MM.1S (cell line): ENCODE results near the gene ADGRL1.
"Not testable (repeated sequence)": the region's sequence is repeated elsewhere in the genome, so short reads cannot be mapped to it uniquely, and the experiment has no call there.

Experiments used
- DNase-seq: peaks from one replicate; pipeline ENCODE4 v3.0.0-alpha.2; 2015
- H2AFZ ChIP-seq: fragments of 300-600 bp; sonication (generic); 2 replicates; pipeline ENCODE4 v1.6.0; 2016; ENCODE audit warnings: antibody characterized with exemption, low read length
- H3F3A ChIP-seq: fragments of 300-600 bp; sonication (generic); 2 replicates; pipeline ENCODE4 v1.6.1; 2016; ENCODE audit warnings: mild to moderate bottlenecking, antibody characterized with exemption, low read length, moderate library complexity, mixed read lengths; ENCODE audit not compliant: insufficient read depth
- H3K27ac ChIP-seq: fragments of 300-600 bp; sonication (generic); 2 replicates; pipeline ENCODE4 v1.5.1; 2016; ENCODE audit warnings: mild to moderate bottlenecking, low read length
- H3K27me3 ChIP-seq: fragments of 300-600 bp; sonication (generic); replicated peaks from 2 replicates; pipeline ENCODE4 v1.6.0; 2016; ENCODE audit warnings: low read length; ENCODE audit not compliant: insufficient read depth
- H3K36me3 ChIP-seq: fragments of 300-600 bp; sonication (generic); replicated peaks from 2 replicates; pipeline ENCODE4 v1.6.1; 2016; ENCODE audit warnings: mild to moderate bottlenecking, low read length, mixed read lengths; ENCODE audit not compliant: insufficient read depth
- H3K4me1 ChIP-seq: fragments of 300-600 bp; sonication (generic); 2 replicates; pipeline ENCODE4 v1.6.1; 2016; ENCODE audit warnings: low read length, mixed read lengths
- H3K4me2 ChIP-seq: fragments of 300-600 bp; sonication (generic); 2 replicates; pipeline ENCODE4 v1.6.0; 2016; ENCODE audit warnings: low read depth, low read length
- H3K4me3 ChIP-seq: fragments of 300-600 bp; sonication (generic); 2 replicates; pipeline ENCODE4 v1.5.1; 2016; ENCODE audit warnings: low read length, mixed read lengths
- H3K79me2 ChIP-seq: fragments of 300-600 bp; sonication (generic); 2 replicates; pipeline ENCODE4 v1.6.1; 2016; ENCODE audit warnings: mixed run types, low read length, mixed read lengths
- H3K9ac ChIP-seq: fragments of 300-600 bp; sonication (generic); 2 replicates; pipeline ENCODE4 v1.6.1; 2016; ENCODE audit warnings: low read length, mixed read lengths
- H3K9me2 ChIP-seq: fragments of 300-600 bp; sonication (generic); replicated peaks from 2 replicates; pipeline ENCODE4 v1.6.1; 2016; ENCODE audit warnings: mild to moderate bottlenecking, low read length, mixed read lengths; ENCODE audit not compliant: insufficient read depth
- H3K9me3 ChIP-seq: fragments of 300-600 bp; sonication (generic); replicated peaks from 2 replicates; pipeline ENCODE4 v1.6.1; 2016; ENCODE audit warnings: mild to moderate bottlenecking, low read length, mixed read lengths; ENCODE audit not compliant: insufficient read depth
- H4K20me1 ChIP-seq: fragments of 300-600 bp; sonication (generic); 2 replicates; pipeline ENCODE4 v1.6.1; 2016; ENCODE audit warnings: mild to moderate bottlenecking, low read length, moderate library complexity, mixed read lengths; ENCODE audit not compliant: insufficient read depth
- EZH2 ChIP-seq: fragments of 300-600 bp; sonication (generic); optimal IDR thresholded peaks from 2 replicates; pipeline ENCODE3; 2017; ENCODE audit warnings: low read depth, mild to moderate bottlenecking, antibody characterized with exemption, low read length, mixed read lengths
- EZH2phosphoT487 ChIP-seq: fragments of 300-600 bp; sonication (generic); IDR thresholded peaks from 2 replicates; pipeline ENCODE4 v1.6.1; 2018; ENCODE audit warnings: antibody characterized with exemption, low read length
- TF ChIP-seq, protein P1 (sequence below): fragments of 300-600 bp; sonication (generic); IDR thresholded peaks from 2 replicates; pipeline ENCODE4 v1.5.1; 2016; ENCODE audit warnings: antibody characterized with exemption, low read length, mixed read lengths

ADGRL1 gene

DNA sequence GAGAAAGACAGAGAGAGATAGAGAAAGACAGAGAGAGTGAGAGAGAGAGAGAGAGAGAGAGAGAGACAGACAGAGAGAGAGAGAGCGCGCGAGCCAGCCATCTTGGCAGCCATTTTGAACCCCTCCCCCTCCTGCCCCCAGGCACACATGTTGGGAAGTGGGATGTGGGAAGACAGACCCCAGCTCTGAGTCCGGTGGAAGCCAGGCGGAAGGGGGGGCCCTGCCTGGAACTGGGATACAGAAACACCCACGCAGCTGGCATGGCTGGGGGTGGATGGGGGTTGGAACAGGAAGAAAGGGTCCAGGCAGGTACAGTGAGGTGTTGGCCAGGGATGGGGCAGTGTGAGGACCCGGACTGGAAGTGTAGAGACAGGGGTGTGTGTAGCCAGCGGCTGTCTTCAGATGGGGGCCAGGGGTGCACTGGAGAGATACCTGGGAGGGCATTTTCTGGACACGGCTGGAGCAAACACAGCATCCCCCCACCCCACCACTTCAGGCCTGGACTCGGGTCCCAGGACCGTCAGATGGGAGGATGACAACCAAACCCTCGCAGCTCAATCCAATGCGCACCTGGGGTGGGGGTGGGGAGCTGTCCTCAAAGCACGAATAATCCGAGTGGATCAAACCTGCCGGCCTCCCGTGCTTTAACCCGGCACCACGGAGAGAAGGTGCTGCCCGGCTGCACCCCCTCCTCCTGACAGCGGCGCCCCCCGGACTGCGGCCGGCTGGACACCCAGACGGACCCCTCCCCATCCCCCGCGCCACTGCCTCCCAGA is 1.1 kb downstream of the ADGRL1 start:
- not testable (repeated sequence) for H3K9me3 ChIP-seq, DNase-seq, H3K9me2 ChIP-seq, H3K4me3 ChIP-seq, H3K36me3 ChIP-seq, H3K4me2 ChIP-seq, H3K9ac ChIP-seq, H3K79me2 ChIP-seq, H2AFZ ChIP-seq, H3K27ac ChIP-seq, H3F3A ChIP-seq, H4K20me1 ChIP-seq, H3K4me1 ChIP-seq
- peaks cover 49% of the 10 kb centered on the region for H3K27me3 ChIP-seq

DNA sequence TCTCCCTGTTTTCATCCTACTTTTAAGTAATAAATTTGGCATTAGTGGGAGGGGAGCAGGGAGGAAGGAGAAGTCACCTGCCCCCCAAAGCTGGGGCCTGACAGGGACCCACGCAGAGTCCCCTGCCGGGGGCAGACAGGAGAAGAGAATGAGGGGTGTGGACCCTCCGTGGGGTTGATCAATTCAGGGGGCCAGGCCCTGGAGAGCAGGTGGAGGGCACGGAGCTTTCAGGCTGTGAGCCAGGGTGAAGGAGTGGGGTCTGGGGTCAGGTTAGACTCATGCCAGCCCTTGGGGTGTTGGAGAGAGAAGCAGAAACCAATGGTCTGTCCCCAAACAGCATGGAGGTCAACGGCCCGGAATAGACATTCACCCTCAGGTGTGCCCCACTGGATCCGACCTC is 1.8 kb downstream of the ADGRL1 start:
- H4K20me1 ChIP-seq, H3K4me1 ChIP-seq, H3K36me3 ChIP-seq, H3K4me3 ChIP-seq, H3K4me2 ChIP-seq, H3K9me3 ChIP-seq, DNase-seq, H3K27ac ChIP-seq, H3K9me2 ChIP-seq, H2AFZ ChIP-seq, H3K9ac ChIP-seq, H3K79me2 ChIP-seq, H3F3A ChIP-seq: not testable (repeated sequence)
- peaks cover 47% of the 10 kb centered on the region for H3K27me3 ChIP-seq

DNA sequence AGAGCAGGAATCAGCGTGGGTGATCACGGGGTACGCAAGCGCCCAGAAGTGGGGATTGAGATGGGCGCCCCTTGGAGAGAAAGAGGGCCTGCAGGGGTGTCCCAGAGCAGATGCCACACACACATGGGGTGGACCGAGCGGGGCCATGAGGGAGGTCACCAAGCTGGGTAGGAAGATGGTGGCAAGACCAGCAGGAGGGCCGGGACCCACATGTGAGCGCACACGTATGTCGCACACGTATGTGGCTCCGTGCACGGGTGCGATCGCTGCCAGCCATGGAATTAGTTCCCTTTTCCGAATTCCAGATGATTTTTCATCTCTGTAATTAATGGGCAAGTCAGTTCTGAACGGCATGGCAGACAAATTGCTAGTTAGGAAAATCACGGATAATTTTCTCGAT is 2.2 kb downstream of the ADGRL1 start:
- not testable (repeated sequence) for H3K4me3 ChIP-seq, DNase-seq, H3K4me2 ChIP-seq, H2AFZ ChIP-seq, H3K9me3 ChIP-seq, H3F3A ChIP-seq, H3K36me3 ChIP-seq, H3K79me2 ChIP-seq, H3K27ac ChIP-seq, H3K4me1 ChIP-seq, H4K20me1 ChIP-seq, H3K9me2 ChIP-seq, H3K9ac ChIP-seq
- peaks cover 50% of the 10 kb centered on the region for H3K27me3 ChIP-seq

DNA sequence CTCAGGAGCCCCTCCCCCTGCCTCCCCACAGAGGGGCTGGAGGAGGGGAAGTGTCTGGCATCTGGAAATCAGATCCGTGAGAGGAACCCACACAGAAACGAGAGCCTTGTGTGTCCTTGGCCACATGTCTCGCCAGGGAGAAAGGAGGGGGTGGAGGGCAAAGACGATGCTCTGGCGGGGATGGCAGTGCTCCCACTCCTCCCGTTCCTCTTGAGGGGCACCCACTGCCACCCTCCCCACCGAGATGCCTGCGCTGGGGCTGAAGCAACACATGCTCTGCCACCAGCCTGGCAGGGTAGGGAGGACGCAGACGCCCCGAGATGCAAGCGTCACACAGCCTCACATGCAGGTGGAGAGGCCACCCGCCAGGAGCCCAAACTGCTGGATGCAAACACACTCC is 2.8 kb downstream of the ADGRL1 start:
- DNase-seq, result no peak
- no peaks in the 10 kb centered on the region for H3K9me2 ChIP-seq
- no peaks in the 10 kb centered on the region for H3K79me2 ChIP-seq
- H3K4me1 ChIP-seq, result no peaks in the 10 kb centered on the region
- H3K4me2 ChIP-seq, result no peak overlapping the region
- H3K36me3 ChIP-seq, result no peaks in the 10 kb centered on the region
- H3K9ac ChIP-seq, result no peak overlapping the region
- H3K27ac ChIP-seq, result no peak overlapping the region
- no peaks in the 10 kb centered on the region for H4K20me1 ChIP-seq
- TF ChIP-seq, protein P1, sequence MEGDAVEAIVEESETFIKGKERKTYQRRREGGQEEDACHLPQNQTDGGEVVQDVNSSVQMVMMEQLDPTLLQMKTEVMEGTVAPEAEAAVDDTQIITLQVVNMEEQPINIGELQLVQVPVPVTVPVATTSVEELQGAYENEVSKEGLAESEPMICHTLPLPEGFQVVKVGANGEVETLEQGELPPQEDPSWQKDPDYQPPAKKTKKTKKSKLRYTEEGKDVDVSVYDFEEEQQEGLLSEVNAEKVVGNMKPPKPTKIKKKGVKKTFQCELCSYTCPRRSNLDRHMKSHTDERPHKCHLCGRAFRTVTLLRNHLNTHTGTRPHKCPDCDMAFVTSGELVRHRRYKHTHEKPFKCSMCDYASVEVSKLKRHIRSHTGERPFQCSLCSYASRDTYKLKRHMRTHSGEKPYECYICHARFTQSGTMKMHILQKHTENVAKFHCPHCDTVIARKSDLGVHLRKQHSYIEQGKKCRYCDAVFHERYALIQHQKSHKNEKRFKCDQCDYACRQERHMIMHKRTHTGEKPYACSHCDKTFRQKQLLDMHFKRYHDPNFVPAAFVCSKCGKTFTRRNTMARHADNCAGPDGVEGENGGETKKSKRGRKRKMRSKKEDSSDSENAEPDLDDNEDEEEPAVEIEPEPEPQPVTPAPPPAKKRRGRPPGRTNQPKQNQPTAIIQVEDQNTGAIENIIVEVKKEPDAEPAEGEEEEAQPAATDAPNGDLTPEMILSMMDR, result no peak
- TF ChIP-seq EZH2phosphoT487, result no peak
- TF ChIP-seq EZH2, result no peak
- no peaks in the 10 kb centered on the region for H3K9me3 ChIP-seq
- H3K27me3 ChIP-seq, result peaks cover 50% of the 10 kb centered on the region
- no peak overlapping the region for H2AFZ ChIP-seq
- H3F3A ChIP-seq, result no peaks in the 10 kb centered on the region
- no peak overlapping the region for H3K4me3 ChIP-seq

DNA sequence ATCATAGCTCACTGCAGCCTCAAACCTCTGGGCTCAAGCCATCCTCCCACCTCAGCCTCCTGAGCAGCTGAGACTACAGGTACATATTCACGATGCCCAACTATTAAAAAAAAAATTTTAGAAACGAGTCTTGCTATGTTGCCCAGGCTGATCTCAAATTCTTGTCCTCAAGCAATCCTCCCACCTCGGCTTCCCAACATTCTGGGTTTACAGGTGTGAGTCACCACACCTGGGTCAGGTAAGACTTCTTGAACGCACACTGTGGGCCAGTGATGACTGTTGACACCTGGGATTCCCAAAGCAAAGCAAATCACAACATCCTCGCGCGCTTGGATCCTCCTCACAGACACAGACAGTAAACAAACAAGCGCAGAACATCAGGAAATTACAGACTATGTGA is 4.5 kb downstream of the ADGRL1 start:
- not testable (repeated sequence) for H3F3A ChIP-seq, H2AFZ ChIP-seq, H3K9ac ChIP-seq, H3K27ac ChIP-seq, H3K9me3 ChIP-seq, H3K4me2 ChIP-seq, H3K4me1 ChIP-seq, H4K20me1 ChIP-seq, H3K36me3 ChIP-seq, H3K79me2 ChIP-seq, DNase-seq, H3K4me3 ChIP-seq, H3K9me2 ChIP-seq
- H3K27me3 ChIP-seq, result peaks cover 66% of the 10 kb centered on the region
